ENCODE measurements around the gene GGT1. TPM values are rescaled to one million over a fixed set of nuclear protein-coding genes. Genes with fewer than 3 reads are reported as not detected.

The GGT1 gene
- total and polyA plus RNA-seq, 2 donors: 16.0 to 26.4 TPM

DNA sequence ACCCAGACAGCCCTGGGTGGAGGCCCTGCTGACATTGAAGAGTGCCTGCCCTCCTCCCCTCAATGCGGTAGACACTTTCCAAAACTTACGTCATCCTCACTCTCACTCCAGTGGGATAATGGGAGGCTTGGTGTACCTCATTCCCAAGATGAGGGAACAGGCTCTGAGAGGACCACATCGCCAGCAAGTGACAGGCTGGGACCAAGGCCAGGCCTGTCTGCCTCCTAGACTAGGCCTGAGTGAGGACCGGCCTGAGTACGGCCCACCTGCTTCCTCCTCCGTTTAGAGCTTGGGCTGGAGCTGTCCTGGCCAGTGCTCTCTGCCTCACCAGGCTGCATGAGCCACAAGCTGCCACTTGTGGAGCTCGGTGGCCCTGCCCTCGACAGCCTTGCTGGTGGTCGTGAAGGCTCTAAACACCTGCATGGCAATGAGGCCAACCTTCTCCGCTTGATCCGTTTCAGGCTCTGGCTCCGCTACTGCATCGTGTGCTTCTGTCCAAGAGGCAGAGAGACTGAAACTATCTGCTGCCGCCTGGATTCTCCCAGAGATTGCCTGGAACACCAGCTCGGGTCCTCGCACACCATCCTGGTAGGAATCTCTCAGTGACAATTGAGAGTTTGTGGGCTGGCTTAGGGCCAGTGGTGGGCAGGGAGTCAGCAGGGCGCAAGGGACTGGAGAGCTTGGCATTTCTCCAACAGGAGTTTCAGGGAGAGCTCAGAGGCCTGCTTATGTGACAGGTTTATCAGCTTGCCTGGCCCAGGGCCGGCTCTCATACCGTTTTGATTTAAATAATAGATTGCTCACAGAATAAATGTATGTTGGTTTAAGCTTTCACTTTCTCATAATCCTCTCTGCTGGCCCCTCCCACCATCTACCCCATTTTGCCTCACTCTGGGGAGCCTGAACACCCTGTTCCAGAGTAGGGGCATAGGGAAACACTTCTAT, 19.5 kb upstream of the GGT1 start:
- Histone ChIP-seq H3K4me3 (ENCODE audit: low read length in 2 of 2) (no peak overlapping the region), H3K9me3 (ENCODE audit: control insufficient read depth in 2 of 2, insufficient read depth in 1 of 2, low read length in 1 of 2) (no peaks in the 10 kb centered on the region), H3K27ac (ENCODE audit: low read depth in 1 of 2, low read length in 1 of 2) (peak overlapping the region; percentile 32 to 39), H3K27me3 (ENCODE audit: control insufficient read depth in 2 of 2, insufficient read depth in 1 of 2, low read length in 1 of 2) (no peaks in the 10 kb centered on the region), H3K36me3 (ENCODE audit: control insufficient read depth in 2 of 2, insufficient read depth in 2 of 2, low read length in 1 of 2) (no peaks in the 10 kb centered on the region), H3K4me1 (ENCODE audit: control insufficient read depth in 2 of 2, insufficient read depth in 2 of 2, low read length in 2 of 2) (peaks cover 0 to 8% of the 10 kb centered on the region in 2 donors)
- 92% methylated on average over 19 of the region's 19 CpGs for WGBS
- no peak for DNase-seq (ENCODE audit: low read depth in 6 of 9, low spot score in 9 of 9)

DNA sequence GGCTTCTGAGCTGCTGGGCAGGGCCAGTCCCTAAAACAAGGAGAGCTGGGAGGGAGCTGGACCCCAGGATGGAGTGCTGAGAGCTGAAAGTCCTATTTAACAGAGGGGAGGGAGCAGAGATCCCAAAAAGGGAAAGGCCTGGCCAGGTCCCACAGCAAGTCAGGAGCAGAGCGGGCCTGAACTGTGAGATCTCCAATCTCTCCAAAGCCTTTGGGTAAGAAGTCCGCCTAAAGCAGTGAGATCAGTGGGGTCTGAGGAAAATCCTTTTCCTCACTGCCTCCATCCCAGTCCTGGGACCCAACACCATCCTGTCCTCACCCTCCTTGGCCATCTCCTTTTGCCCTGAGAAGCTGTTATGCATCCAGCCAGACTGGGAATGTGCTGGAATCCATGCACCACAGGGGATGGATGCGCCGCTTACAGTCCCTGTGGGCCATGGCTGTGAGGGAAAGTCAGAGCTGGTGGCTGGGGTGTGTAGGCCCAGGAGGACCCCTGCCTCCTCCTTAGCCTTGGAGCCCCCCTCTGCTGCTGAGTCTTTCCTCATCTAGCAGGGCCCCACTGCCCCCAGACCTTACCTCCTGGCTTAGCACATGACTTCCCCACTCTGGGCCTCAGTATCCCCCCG, 18.7 kb upstream of the GGT1 start:
- H3K9me3 ChIP-seq (ENCODE audit: control insufficient read depth in 2 of 2, insufficient read depth in 1 of 2, low read length in 1 of 2): no peaks in the 10 kb centered on the region
- no peak overlapping the region for H3K4me3 ChIP-seq (ENCODE audit: low read length in 2 of 2)
- DNase-seq (ENCODE audit: low read depth in 6 of 9, low spot score in 9 of 9): no peak
- H3K36me3 ChIP-seq (ENCODE audit: control insufficient read depth in 2 of 2, insufficient read depth in 2 of 2, low read length in 1 of 2): no peaks in the 10 kb centered on the region
- 97% methylated on average over 5 of the region's 5 CpGs for WGBS
- H3K4me1 ChIP-seq (ENCODE audit: control insufficient read depth in 2 of 2, insufficient read depth in 2 of 2, low read length in 2 of 2): peaks cover 0 to 8% of the 10 kb centered on the region in 2 donors
- H3K27me3 ChIP-seq (ENCODE audit: control insufficient read depth in 2 of 2, insufficient read depth in 1 of 2, low read length in 1 of 2): no peaks in the 10 kb centered on the region
- peak overlapping the region in 1 of 2 donors; percentile 57 for H3K27ac ChIP-seq (ENCODE audit: low read depth in 1 of 2, low read length in 1 of 2)

DNA sequence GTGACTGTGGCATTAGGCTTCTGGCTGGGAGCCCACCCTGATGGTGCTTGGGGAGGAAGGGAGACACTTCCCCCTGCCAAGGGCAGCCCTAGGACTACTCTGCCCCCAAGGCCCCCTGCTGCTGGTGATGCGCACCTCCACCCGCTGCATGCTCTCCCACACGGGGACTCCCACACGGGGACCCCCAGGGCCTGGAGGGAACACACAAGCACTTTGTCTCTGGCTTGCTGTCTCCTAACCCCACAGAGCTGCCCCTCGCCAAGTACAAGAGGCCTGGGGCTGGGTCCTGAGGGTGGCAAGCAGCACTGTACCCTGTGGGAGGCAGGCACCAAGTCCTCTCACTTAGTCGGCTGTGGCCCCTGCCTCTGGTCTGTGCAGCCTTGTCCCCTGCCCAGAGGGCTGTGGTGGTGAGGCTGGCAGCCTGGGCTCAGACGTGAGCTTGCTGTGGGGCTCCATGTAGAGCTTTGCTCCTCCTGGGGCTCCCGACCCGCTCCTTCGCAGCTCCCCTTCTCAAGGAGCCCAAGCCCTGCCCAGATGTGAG, 18.1 kb upstream of the GGT1 start:
- H3K27ac ChIP-seq (ENCODE audit: low read depth in 1 of 2, low read length in 1 of 2): no peak overlapping the region
- 97% methylated on average over 10 of the region's 10 CpGs for WGBS

DNA sequence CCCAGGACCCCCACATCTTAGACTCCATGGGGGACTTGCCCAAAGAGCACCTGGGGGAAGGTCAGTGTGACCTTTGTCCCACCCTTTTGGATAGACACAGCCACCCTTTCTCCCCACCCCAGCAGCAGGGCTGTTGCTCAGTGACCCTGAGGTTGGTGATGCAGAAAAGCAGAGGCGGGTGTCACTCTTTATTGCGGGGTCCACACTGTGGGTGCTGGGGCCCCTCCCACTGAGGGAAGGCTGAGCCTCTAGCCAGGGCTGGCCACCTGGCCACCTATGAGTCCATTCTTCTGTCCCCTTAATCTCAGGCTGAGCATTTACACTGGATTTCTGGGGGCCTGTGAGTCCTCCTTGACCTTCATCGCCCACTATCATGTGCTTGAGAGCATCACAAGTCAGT, 17.5 kb upstream of the GGT1 start:
- Histone ChIP-seq H3K4me3 (ENCODE audit: low read length in 2 of 2) (no peak overlapping the region), H3K4me1 (ENCODE audit: control insufficient read depth in 2 of 2, insufficient read depth in 2 of 2, low read length in 2 of 2) (peaks cover 0 to 8% of the 10 kb centered on the region in 2 donors), H3K27ac (ENCODE audit: low read depth in 1 of 2, low read length in 1 of 2) (no peak overlapping the region), H3K9me3 (ENCODE audit: control insufficient read depth in 2 of 2, insufficient read depth in 1 of 2, low read length in 1 of 2) (no peaks in the 10 kb centered on the region), H3K36me3 (ENCODE audit: control insufficient read depth in 2 of 2, insufficient read depth in 2 of 2, low read length in 1 of 2) (no peaks in the 10 kb centered on the region), H3K27me3 (ENCODE audit: control insufficient read depth in 2 of 2, insufficient read depth in 1 of 2, low read length in 1 of 2) (no peaks in the 10 kb centered on the region)
- no peak for DNase-seq (ENCODE audit: low read depth in 6 of 9, low spot score in 9 of 9)
- WGBS: 95% methylated on average over 3 of the region's 3 CpGs

More for the DNA sequence above, 18.1 kb upstream of the GGT1 start:
- no peaks in the 10 kb centered on the region for H3K27me3 ChIP-seq (ENCODE audit: control insufficient read depth in 2 of 2, insufficient read depth in 1 of 2, low read length in 1 of 2)
- DNase-seq (ENCODE audit: low read depth in 6 of 9, low spot score in 9 of 9): no peak
- H3K4me3 ChIP-seq (ENCODE audit: low read length in 2 of 2): no peak overlapping the region
- H3K9me3 ChIP-seq (ENCODE audit: control insufficient read depth in 2 of 2, insufficient read depth in 1 of 2, low read length in 1 of 2): no peaks in the 10 kb centered on the region
- H3K36me3 ChIP-seq (ENCODE audit: control insufficient read depth in 2 of 2, insufficient read depth in 2 of 2, low read length in 1 of 2): no peaks in the 10 kb centered on the region
- peaks cover 0 to 8% of the 10 kb centered on the region in 2 donors for H3K4me1 ChIP-seq (ENCODE audit: control insufficient read depth in 2 of 2, insufficient read depth in 2 of 2, low read length in 2 of 2)

DNA sequence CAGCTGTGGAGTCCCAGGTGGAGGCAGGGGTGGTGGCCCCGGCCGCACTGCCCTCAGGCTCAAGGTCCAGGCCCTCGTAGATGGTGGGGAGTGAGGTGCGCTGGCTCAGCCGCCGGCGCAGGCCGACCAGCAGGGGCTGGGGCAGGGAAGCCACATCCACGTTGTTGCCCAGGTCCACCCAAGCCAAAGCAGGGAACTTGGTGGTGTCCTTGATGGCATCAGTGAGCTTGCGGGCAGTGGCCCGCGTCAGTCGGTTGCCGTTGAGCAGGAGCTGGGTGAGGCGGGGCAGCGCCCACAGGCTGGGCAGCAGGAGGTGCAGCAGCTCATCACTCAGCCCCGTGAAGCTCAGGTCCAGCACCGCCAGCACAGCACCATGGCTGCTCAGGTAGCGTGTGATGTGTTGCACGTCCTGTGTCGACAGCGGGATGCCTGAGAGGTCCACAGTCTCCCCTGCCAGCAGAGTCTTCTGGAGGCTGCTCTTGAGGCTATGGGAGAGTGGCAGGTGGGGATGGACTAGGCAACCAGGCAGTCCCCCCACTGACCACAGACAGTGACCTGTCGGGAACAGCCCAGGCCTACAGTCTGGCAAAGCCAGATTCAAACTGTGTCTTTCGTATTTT, 17.0 kb upstream of the GGT1 start:
- DNase-seq (ENCODE audit: low read depth in 6 of 9, low spot score in 9 of 9): no peak
- Histone ChIP-seq H3K4me1 (ENCODE audit: control insufficient read depth in 2 of 2, insufficient read depth in 2 of 2, low read length in 2 of 2) (peaks cover 0 to 8% of the 10 kb centered on the region in 2 donors), H3K4me3 (ENCODE audit: low read length in 2 of 2) (no peak overlapping the region), H3K27me3 (ENCODE audit: control insufficient read depth in 2 of 2, insufficient read depth in 1 of 2, low read length in 1 of 2) (no peaks in the 10 kb centered on the region), H3K27ac (ENCODE audit: low read depth in 1 of 2, low read length in 1 of 2) (no peak overlapping the region), H3K9me3 (ENCODE audit: control insufficient read depth in 2 of 2, insufficient read depth in 1 of 2, low read length in 1 of 2) (no peaks in the 10 kb centered on the region), H3K36me3 (ENCODE audit: control insufficient read depth in 2 of 2, insufficient read depth in 2 of 2, low read length in 1 of 2) (no peaks in the 10 kb centered on the region)
- WGBS: 97% methylated on average over 24 of the region's 24 CpGs

DNA sequence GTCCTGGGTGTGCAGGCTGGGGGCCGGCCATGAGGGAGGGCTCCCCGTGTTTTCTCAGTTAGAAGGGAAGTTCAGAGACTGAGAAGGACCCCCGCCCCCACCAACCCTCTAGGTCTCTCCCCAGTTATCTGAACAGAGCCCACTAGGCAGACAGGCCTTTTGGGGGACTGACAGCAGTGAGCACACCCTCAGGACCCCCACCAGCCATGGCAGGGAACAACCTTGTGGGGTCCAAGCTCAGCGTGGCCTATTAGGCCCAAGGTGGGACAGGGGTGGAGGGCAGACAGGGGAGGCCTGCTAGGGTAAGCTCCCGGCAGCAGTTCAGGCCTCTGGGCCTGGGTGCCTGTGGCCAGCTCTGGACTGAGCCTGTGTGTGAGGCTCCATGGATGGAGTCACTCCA, 15.7 kb upstream of the GGT1 start:
- no peak for DNase-seq (ENCODE audit: low read depth in 6 of 9, low spot score in 9 of 9)
- peaks cover 4 to 10% of the 10 kb centered on the region in 2 donors for H3K27me3 ChIP-seq (ENCODE audit: control insufficient read depth in 2 of 2, insufficient read depth in 1 of 2, low read length in 1 of 2)
- H3K4me3 ChIP-seq (ENCODE audit: low read length in 2 of 2): no peak overlapping the region
- no peaks in the 10 kb centered on the region for H3K36me3 ChIP-seq (ENCODE audit: control insufficient read depth in 2 of 2, insufficient read depth in 2 of 2, low read length in 1 of 2)
- no peaks in the 10 kb centered on the region for H3K9me3 ChIP-seq (ENCODE audit: control insufficient read depth in 2 of 2, insufficient read depth in 1 of 2, low read length in 1 of 2)
- peaks cover 0 to 8% of the 10 kb centered on the region in 2 donors for H3K4me1 ChIP-seq (ENCODE audit: control insufficient read depth in 2 of 2, insufficient read depth in 2 of 2, low read length in 2 of 2)
- 87% methylated on average over 5 of the region's 5 CpGs for WGBS
- H3K27ac ChIP-seq (ENCODE audit: low read depth in 1 of 2, low read length in 1 of 2): no peak overlapping the region

DNA sequence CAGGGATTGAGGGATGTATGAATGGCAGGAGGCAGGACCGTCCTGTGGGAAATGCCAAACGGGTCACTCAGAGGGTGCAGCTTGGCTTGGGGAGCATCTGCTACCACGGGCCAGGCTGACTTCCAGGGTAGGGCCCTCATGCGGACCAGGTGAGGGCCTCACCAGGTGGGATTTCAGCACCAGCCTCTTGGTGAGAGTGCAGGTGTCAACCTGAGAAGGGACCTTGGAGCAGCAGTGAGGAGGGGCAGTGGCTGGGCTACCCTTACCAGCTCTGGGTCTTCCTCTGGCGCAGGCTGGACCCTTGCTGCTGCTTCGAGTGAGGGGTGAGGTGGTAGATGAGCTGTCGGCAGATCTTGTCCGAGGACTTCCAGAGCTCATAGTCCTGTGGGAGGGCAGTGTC, 15.0 kb upstream of the GGT1 start:
- H3K9me3 ChIP-seq (ENCODE audit: control insufficient read depth in 2 of 2, insufficient read depth in 1 of 2, low read length in 1 of 2): no peaks in the 10 kb centered on the region
- no peak overlapping the region for H3K4me3 ChIP-seq (ENCODE audit: low read length in 2 of 2)
- DNase-seq (ENCODE audit: low read depth in 6 of 9, low spot score in 9 of 9): no peak
- H3K4me1 ChIP-seq (ENCODE audit: control insufficient read depth in 2 of 2, insufficient read depth in 2 of 2, low read length in 2 of 2): peaks cover 4 to 8% of the 10 kb centered on the region in 2 donors
- H3K27me3 ChIP-seq (ENCODE audit: control insufficient read depth in 2 of 2, insufficient read depth in 1 of 2, low read length in 1 of 2): peaks cover 9 to 15% of the 10 kb centered on the region in 2 donors
- H3K27ac ChIP-seq (ENCODE audit: low read depth in 1 of 2, low read length in 1 of 2): no peak overlapping the region
- no peaks in the 10 kb centered on the region for H3K36me3 ChIP-seq (ENCODE audit: control insufficient read depth in 2 of 2, insufficient read depth in 2 of 2, low read length in 1 of 2)
- 97% methylated on average over 8 of the region's 8 CpGs for WGBS

DNA sequence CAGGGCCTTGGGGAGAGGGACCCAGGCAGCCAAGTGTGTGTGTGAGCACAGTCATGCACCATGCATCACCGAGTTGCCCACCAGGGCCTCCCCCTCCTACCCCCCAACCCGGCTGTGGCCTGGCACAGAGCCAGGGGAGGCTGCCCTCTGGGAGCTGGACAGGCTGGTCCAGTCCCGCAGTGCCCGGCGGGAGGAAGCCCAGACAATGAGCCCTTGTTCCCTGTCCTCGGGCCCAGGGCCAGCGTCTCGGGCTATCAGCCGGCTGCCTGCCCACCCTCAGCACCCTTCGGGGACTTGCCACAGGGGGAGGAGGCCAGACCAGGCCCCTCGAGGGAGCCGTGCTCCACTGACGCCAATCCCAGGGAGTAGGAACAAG, 14.6 kb upstream of the GGT1 start:
- H3K4me1 ChIP-seq (ENCODE audit: control insufficient read depth in 2 of 2, insufficient read depth in 2 of 2, low read length in 2 of 2): peaks cover 4 to 8% of the 10 kb centered on the region in 2 donors
- H3K9me3 ChIP-seq (ENCODE audit: control insufficient read depth in 2 of 2, insufficient read depth in 1 of 2, low read length in 1 of 2): no peaks in the 10 kb centered on the region
- DNase-seq (ENCODE audit: low read depth in 6 of 9, low spot score in 9 of 9): no peak
- WGBS: 94% methylated on average over 13 of the region's 13 CpGs
- no peaks in the 10 kb centered on the region for H3K36me3 ChIP-seq (ENCODE audit: control insufficient read depth in 2 of 2, insufficient read depth in 2 of 2, low read length in 1 of 2)
- H3K27me3 ChIP-seq (ENCODE audit: control insufficient read depth in 2 of 2, insufficient read depth in 1 of 2, low read length in 1 of 2): peaks cover 11 to 19% of the 10 kb centered on the region in 2 donors
- H3K4me3 ChIP-seq (ENCODE audit: low read length in 2 of 2): no peak overlapping the region
- no peak overlapping the region for H3K27ac ChIP-seq (ENCODE audit: low read depth in 1 of 2, low read length in 1 of 2)
